H9 (cell line): Measurements from ENCODE around the gene SP2. TPM values are rescaled to one million over a fixed set of nuclear protein-coding genes. Genes with fewer than 3 reads are reported as not detected.

Experiments
- DNase-seq: peaks from one replicate; pipeline ENCODE4 v3.0.0-alpha.2; 2017
- H2AFZ ChIP-seq: one replicate; pipeline ENCODE4 v1.6.1; 2013; ENCODE audit warnings: mild to moderate bottlenecking, low read length, control low read depth, moderate library complexity
- H2AK5ac ChIP-seq: 2 replicates; pipeline ENCODE4 v1.6.1; 2013; ENCODE audit warnings: low read length, control low read depth, mixed read lengths; ENCODE audit not compliant: insufficient read length
- H2BK120ac ChIP-seq: one replicate; pipeline ENCODE4 v1.6.1; 2013; ENCODE audit warnings: low read depth, mild to moderate bottlenecking, low read length, control low read depth, inconsistent platforms; ENCODE audit not compliant: poor library complexity, severe bottlenecking
- H2BK12ac ChIP-seq: 2 replicates; pipeline ENCODE4 v1.6.1; 2013; ENCODE audit warnings: low read length, control low read depth, mixed read lengths, low read depth; ENCODE audit not compliant: insufficient read length
- H2BK15ac ChIP-seq: 2 replicates; pipeline ENCODE4 v1.6.1; 2013; ENCODE audit warnings: low read depth, low read length, control low read depth
- H2BK20ac ChIP-seq: one replicate; pipeline ENCODE4 v1.6.1; 2013; ENCODE audit warnings: low read depth, mild to moderate bottlenecking, low read length, control low read depth, inconsistent platforms; ENCODE audit not compliant: poor library complexity, severe bottlenecking
- H2BK5ac ChIP-seq: 2 replicates; pipeline ENCODE4 v1.6.1; 2013; ENCODE audit warnings: low read length, control low read depth, mixed read lengths; ENCODE audit not compliant: insufficient read length
- H3K14ac ChIP-seq: 2 replicates; pipeline ENCODE4 v1.6.1; 2013; ENCODE audit warnings: low read length, control low read depth; ENCODE audit not compliant: insufficient read depth
- H3K18ac ChIP-seq: 2 replicates; pipeline ENCODE4 v1.6.1; 2013; ENCODE audit warnings: low read depth, mild to moderate bottlenecking, mixed read lengths, low read length, control low read depth; ENCODE audit not compliant: insufficient read length
- H3K23ac ChIP-seq: 2 replicates; pipeline ENCODE4 v1.6.1; 2013; ENCODE audit warnings: low read length, control low read depth, mixed read lengths, low read depth; ENCODE audit not compliant: insufficient read length
- H3K23me2 ChIP-seq: 2 replicates; pipeline ENCODE4 v1.6.1; 2013; ENCODE audit warnings: low read depth, mild to moderate bottlenecking, mixed read lengths, low read length, control low read depth; ENCODE audit not compliant: insufficient read length, poor library complexity, severe bottlenecking
- H3K27ac ChIP-seq: 2 replicates; pipeline ENCODE4 v1.5.1; 2013; ENCODE audit warnings: low read length, control low read depth, mixed read lengths, low read depth; ENCODE audit not compliant: insufficient read length
- H3K27me3 ChIP-seq: 2 replicates; pipeline ENCODE4 v1.6.1; 2013; ENCODE audit warnings: low read length, control low read depth, inconsistent platforms; ENCODE audit not compliant: insufficient read depth
- H3K4ac ChIP-seq: 2 replicates; pipeline ENCODE4 v1.6.1; 2013; ENCODE audit warnings: low read depth, mild to moderate bottlenecking, control low read depth, inconsistent platforms, low read length, moderate library complexity
- H3K4me1 ChIP-seq: 2 replicates; pipeline ENCODE4 v1.6.1; 2013; ENCODE audit warnings: low read length, control low read depth, inconsistent platforms; ENCODE audit not compliant: insufficient read depth
- H3K4me2 ChIP-seq: 2 replicates; pipeline ENCODE4 v1.6.1; 2013; ENCODE audit warnings: low read length, control low read depth, mixed read lengths; ENCODE audit not compliant: insufficient read length, insufficient read depth
- H3K56ac ChIP-seq: 2 replicates; pipeline ENCODE4 v1.6.1; 2013; ENCODE audit warnings: low read depth, mild to moderate bottlenecking, mixed read lengths, low read length, control low read depth; ENCODE audit not compliant: insufficient read length
- H3K79me1 ChIP-seq: 2 replicates; pipeline ENCODE4 v1.6.1; 2013; ENCODE audit warnings: low read depth, mild to moderate bottlenecking, moderate library complexity, low read length, control low read depth, inconsistent platforms; ENCODE audit not compliant: insufficient read depth, poor library complexity, severe bottlenecking
- H3K79me2 ChIP-seq: 2 replicates; pipeline ENCODE4 v1.6.1; 2013; ENCODE audit warnings: low read length, control low read depth, inconsistent platforms; ENCODE audit not compliant: insufficient read depth
- H3K9ac ChIP-seq: 2 replicates; pipeline ENCODE4 v1.6.1; 2013; ENCODE audit warnings: low read length, control low read depth, mixed read lengths; ENCODE audit not compliant: insufficient read length; ENCODE audit errors: extremely low read depth
- H3K9me3 ChIP-seq: one replicate; pipeline ENCODE4 v1.6.1; 2013; ENCODE audit warnings: low read depth, low read length, inconsistent platforms; ENCODE audit not compliant: control insufficient read depth
- H3T11ph ChIP-seq: one replicate; pipeline ENCODE4 v1.6.1; 2013; ENCODE audit warnings: mild to moderate bottlenecking, low read length, control low read depth, inconsistent platforms
- H4K20me1 ChIP-seq: one replicate; pipeline ENCODE4 v1.6.1; 2013; ENCODE audit not compliant: control insufficient read depth, insufficient read length, insufficient read depth
- H4K5ac ChIP-seq: 2 replicates; pipeline ENCODE4 v1.6.1; 2013; ENCODE audit warnings: low read depth, mild to moderate bottlenecking, mixed read lengths, low read length, control low read depth; ENCODE audit not compliant: insufficient read length
- H4K8ac ChIP-seq: replicated peaks from 2 replicates; pipeline ENCODE4 v1.6.1; 2013; ENCODE audit warnings: low read length, control low read depth, mixed read lengths, low read depth; ENCODE audit not compliant: insufficient read length
- H4K91ac ChIP-seq: 2 replicates; pipeline ENCODE4 v1.6.1; 2013; ENCODE audit warnings: low read depth, mild to moderate bottlenecking, moderate library complexity, mixed read lengths, low read length, control low read depth; ENCODE audit not compliant: insufficient read length
- H3K27ac Mint-ChIP-seq, 3 experiments: 2 replicates in 2 of 3; 3 replicates in 1 of 3; pipeline ENCODE4 v1.8.0; 2020 to 2021; ENCODE audit warnings: mixed read lengths in 3 of 3, mild to moderate bottlenecking in 1 of 3, moderate library complexity in 1 of 3
- H3K27me3 Mint-ChIP-seq: 2 replicates; pipeline ENCODE4 v1.8.0; 2021; ENCODE audit warnings: low read depth, mild to moderate bottlenecking, moderate library complexity, mixed read lengths
- H3K36me3 Mint-ChIP-seq, 3 experiments: 2 replicates in 2 of 3; 3 replicates in 1 of 3; pipeline ENCODE4 v1.8.0; 2020 to 2021; ENCODE audit warnings: low read depth in 3 of 3, mixed read lengths in 3 of 3; ENCODE audit not compliant: insufficient read depth in 1 of 3
- H3K4me1 Mint-ChIP-seq, 2 experiments: 2 replicates each; pipeline ENCODE4 v1.8.0; 2020; ENCODE audit warnings: mixed read lengths in 2 of 2
- H3K4me3 Mint-ChIP-seq, 2 experiments: 2 replicates in 1 of 2; 3 replicates in 1 of 2; pipeline ENCODE4 v1.8.0; 2020 to 2021; ENCODE audit warnings: mild to moderate bottlenecking in 2 of 2, mixed read lengths in 2 of 2, moderate library complexity in 1 of 2
- H3K9me3 Mint-ChIP-seq, 2 experiments: 2 replicates in 1 of 2; 3 replicates in 1 of 2; pipeline ENCODE4 v1.8.0; 2020; ENCODE audit warnings: mild to moderate bottlenecking in 2 of 2, mixed read lengths in 2 of 2, moderate library complexity in 1 of 2
- CTCF ChIP-seq: fragments of 200-600 bp; sonication (generic); conservative IDR thresholded peaks from 3 replicates; pipeline ENCODE4 v1.8.0; 2021; ENCODE audit warnings: antibody characterized with exemption, mild to moderate bottlenecking
- WGBS: extraction: QIAGEN DNeasy Blood & Tissue Kit; methylation state at CpG from one replicate; pipeline ENCODE4 v1.1.7; 2013; ENCODE audit warnings: missing lambda C conversion rate, low lambda C conversion rate, mixed read lengths; ENCODE audit not compliant: insufficient read length; ENCODE audit errors: extremely low coverage; 5-methylcytosine and 5-hydroxymethylcytosine counted together
- total RNA-seq: library from RNA; stranded (reverse); gene quantifications from 2 replicates; pipeline ENCODE4 v1.2.1, GENCODE V29; 2021

SP2 gene
- total RNA-seq, 1 experiment from 2014 or later: 19.3 TPM

- Histone ChIP-seq H4K20me1 (no peaks in the 10 kb centered on the region), H3K56ac (no peak overlapping the region), H3K23me2 (no peaks in the 10 kb centered on the region), H3K79me1 (no peaks in the 10 kb centered on the region), H3K27ac (no peak overlapping the region), H4K8ac (no peak overlapping the region), H3K9ac (no peak overlapping the region), H2AK5ac (no peak overlapping the region), H3K4me2 (no peak overlapping the region), H2AFZ (no peak overlapping the region), H3T11ph (no peak overlapping the region), H3K14ac (no peak overlapping the region), H4K5ac (no peak overlapping the region), H4K91ac (no peak overlapping the region), H2BK15ac (no peak overlapping the region), H2BK20ac (no peak overlapping the region), H3K27me3 (no peaks in the 10 kb centered on the region; the same call in 1 of the 2 replicates), H2BK120ac (no peak overlapping the region), H3K4ac (no peak overlapping the region), H3K79me2 (no peaks in the 10 kb centered on the region), H2BK12ac (no peak overlapping the region), H3K4me1 (no peaks in the 10 kb centered on the region), H2BK5ac (no peak overlapping the region), H3K23ac (no peak overlapping the region), H3K9me3 (no peaks in the 10 kb centered on the region), H3K18ac (no peak overlapping the region)
- no peak for DNase-seq
- peaks cover 69% of the 10 kb centered on the region for H3K27me3 Mint-ChIP-seq
- no peak overlapping the region for H3K27ac Mint-ChIP-seq
- no peak overlapping the region for H3K4me3 Mint-ChIP-seq
- peaks cover 9 to 11% of the 10 kb centered on the region in 2 experiments for H3K4me1 Mint-ChIP-seq
- TF ChIP-seq CTCF: no peak
- WGBS: no CpG with 5 or more reads among the region's 7 CpGs
- no peaks in the 10 kb centered on the region for H3K9me3 Mint-ChIP-seq
- no peaks in the 10 kb centered on the region for H3K36me3 Mint-ChIP-seq
Observed at GRCh38 chr17:47864791-47865216, 31.2 kb upstream of the SP2 start.
